HepG2 (cell line): ENCODE measurements around the gene CNP. TPM values are rescaled to one million over a fixed set of nuclear protein-coding genes. Genes with fewer than 3 reads are reported as not detected.

ENCODE experiments used
- HDAC2 ChIP-seq: sonication (generic); formaldehyde crosslinking; IDR thresholded peaks from 2 replicates; pipeline ENCODE4 v1.4.0; 2020; ENCODE audit warnings: missing genetic modification reagents
- HNRNPH1 ChIP-seq: fragments of 200-400 bp; formaldehyde crosslinking; optimal IDR thresholded peaks from 2 replicates; pipeline ENCODE3; 2017; ENCODE audit warnings: mild to moderate bottlenecking, low read depth, low read length
- KAT7 ChIP-seq: IDR thresholded peaks from 2 replicates; pipeline ENCODE4 v1.6.1; 2018; ENCODE audit warnings: borderline replicate concordance, missing compliant biosample characterization
- MIER3 ChIP-seq: IDR thresholded peaks from 2 replicates; pipeline ENCODE4 v1.6.1; 2016; ENCODE audit warnings: missing compliant biosample characterization, borderline replicate concordance
- POLR2G ChIP-seq: fragments of 200-400 bp; formaldehyde crosslinking; IDR thresholded peaks from 2 replicates; pipeline ENCODE4 v1.6.1; 2018; ENCODE audit warnings: mild to moderate bottlenecking, low read depth, low read length, moderate library complexity
- RELA ChIP-seq: sonication (generic); formaldehyde crosslinking; IDR thresholded peaks from 2 replicates; pipeline ENCODE4 v1.4.0; 2020; ENCODE audit warnings: missing genetic modification reagents
- RFX1 ChIP-seq: fragments of 450-650 bp; IDR thresholded peaks from 2 replicates; pipeline ENCODE4 v1.6.1; 2017
- STAT5B ChIP-seq: sonication (generic); formaldehyde crosslinking; IDR thresholded peaks from 2 replicates; pipeline ENCODE4 v1.4.0; 2020; ENCODE audit warnings: missing genetic modification reagents
- THAP11 ChIP-seq: IDR thresholded peaks from 2 replicates; pipeline ENCODE4 v1.6.1; 2016; ENCODE audit warnings: missing biosample characterization, missing genetic modification reagents
- U2AF2 ChIP-seq: fragments of 200-400 bp; formaldehyde crosslinking; IDR thresholded peaks from 2 replicates; pipeline ENCODE4 v1.6.1; 2017; ENCODE audit warnings: low read depth, mild to moderate bottlenecking, low read length
- ZNF292 ChIP-seq: sonication (generic); formaldehyde crosslinking; IDR thresholded peaks from 2 replicates; pipeline ENCODE4 v1.8.1; 2022; ENCODE audit warnings: mild to moderate bottlenecking, low read depth, missing genetic modification reagents, borderline replicate concordance
- polyA plus RNA-seq, 8 experiments: library from polyadenylated mRNA; depleted of rRNA in 3 of 8; stranded (reverse) in 7 of 8; unstranded in 1 of 8; fragments of >200 nt; fragmentation: Illumina TruSeq in 4 of 8; extraction: Trizol in 4 of 8; gene quantifications; 2 replicates each; pipeline versions ENCODE4 v1.2.1 to v1.2.3, GENCODE V29; 2011 to 2016; ENCODE audit warnings: low read depth in 4 of 8, missing spikeins in 1 of 8, mixed read lengths in 1 of 8; ENCODE audit not compliant: insufficient read depth in 1 of 8
- total RNA-seq, 5 experiments: library from RNA; depleted of rRNA; stranded (reverse); fragments of >200 nt; fragmentation: Illumina TruSeq; extraction: Trizol; gene quantifications; 2 replicates each; pipeline ENCODE4 v1.2.3, GENCODE V29; 2016; ENCODE audit warnings: low read depth in 1 of 5
- TF ChIP-seq, protein P1 (sequence below): sonication (generic); formaldehyde crosslinking; conservative IDR thresholded peaks from 2 replicates; pipeline ENCODE4 v1.5.0; 2020; ENCODE audit warnings: missing genetic modification reagents
- TF ChIP-seq, protein P2 (sequence below): sonication (generic); formaldehyde crosslinking; IDR thresholded peaks from 2 replicates; pipeline ENCODE4 v1.5.0; 2020; ENCODE audit warnings: mild to moderate bottlenecking, missing genetic modification reagents
- TF ChIP-seq, protein P3 (sequence below): sonication (generic); formaldehyde crosslinking; IDR thresholded peaks from 2 replicates; pipeline ENCODE4 v1.5.1; 2020; ENCODE audit warnings: mild to moderate bottlenecking, missing genetic modification reagents, moderate library complexity
- TF ChIP-seq, protein P4 (sequence below): sonication (generic); formaldehyde crosslinking; IDR thresholded peaks from 2 replicates; pipeline ENCODE4 v1.5.0; 2020; ENCODE audit warnings: mild to moderate bottlenecking, missing genetic modification reagents, borderline replicate concordance
- TF ChIP-seq, protein P5 (sequence below): sonication (generic); formaldehyde crosslinking; IDR thresholded peaks from 2 replicates; pipeline ENCODE4 v1.4.0; 2020; ENCODE audit warnings: missing genetic modification reagents

CNP gene
- total and polyA plus RNA-seq, 2 of the 13 experiments (the other 11 are each of a cell fraction or from before 2014, with no cell fraction given), result 97.2 to 161 TPM

DNA sequence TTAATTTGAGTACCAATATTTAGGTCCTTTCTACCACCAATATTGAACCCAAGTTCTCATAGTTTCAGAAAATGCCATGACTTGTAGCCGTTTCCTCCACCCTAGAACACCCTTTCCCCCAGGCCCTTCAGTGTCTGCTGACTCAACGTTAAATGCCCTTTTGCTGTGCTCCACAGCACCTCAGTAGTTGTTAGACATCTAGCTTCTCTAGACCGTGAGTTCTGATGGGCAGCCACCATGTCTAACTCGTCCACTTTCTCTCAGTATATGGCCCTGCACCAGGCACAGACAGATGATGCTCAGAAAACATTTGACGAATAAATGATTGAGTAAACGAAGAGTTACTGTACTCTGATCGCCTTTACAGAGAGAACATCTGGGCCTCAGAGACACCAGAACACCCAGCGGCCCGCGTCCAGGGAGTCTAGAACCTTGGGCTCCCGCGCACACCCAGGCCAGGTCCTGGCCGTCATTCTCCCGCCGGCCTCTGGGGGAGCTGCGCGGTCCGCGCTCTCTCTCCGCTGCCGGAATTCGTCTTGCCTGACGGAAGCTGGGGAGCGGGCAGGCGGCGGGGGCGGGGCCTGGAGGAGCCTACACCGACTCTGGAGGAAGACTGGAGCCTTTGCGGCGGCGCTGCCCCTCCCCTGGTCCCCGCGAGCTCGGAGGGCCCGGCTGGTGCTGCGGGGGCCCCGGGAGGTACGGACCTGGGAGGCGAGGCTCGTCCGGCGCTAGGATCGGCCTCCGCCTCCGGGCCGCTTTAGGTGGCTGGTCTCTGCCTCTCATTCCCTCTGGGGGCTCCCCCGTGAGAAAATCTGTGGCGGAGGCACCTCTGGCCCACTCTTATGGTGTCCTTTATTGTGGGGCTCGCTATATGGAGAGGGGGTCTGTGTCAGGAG lies 53.2 kb downstream of the CNP start, which contains the start of gene NKIRAS2 (continued):
- TF ChIP-seq RELA (peak; percentile 58; the same call in 1 of the 2 replicates), U2AF2 (no peak), ZNF292 (CRISPR knock-in tag) (peak; percentile 53; the same call in 1 of the 2 replicates), MIER3 (CRISPR knock-in tag) (peak; percentile 98; the same call in 1 of the 2 replicates), RFX1 (no peak), THAP11 (CRISPR knock-in tag) (peak; percentile 96), HNRNPH1 (no peak), KAT7 (CRISPR knock-in tag) (peak; percentile 70), HDAC2 (CRISPR knock-in tag) (peak; percentile 72; the same call in 1 of the 2 replicates), STAT5B (CRISPR knock-in tag) (0 out of 2 replicates have a peak, but pooled peaks have one; percentile 51), POLR2G (peak; percentile 95)
- TF ChIP-seq, protein P1, sequence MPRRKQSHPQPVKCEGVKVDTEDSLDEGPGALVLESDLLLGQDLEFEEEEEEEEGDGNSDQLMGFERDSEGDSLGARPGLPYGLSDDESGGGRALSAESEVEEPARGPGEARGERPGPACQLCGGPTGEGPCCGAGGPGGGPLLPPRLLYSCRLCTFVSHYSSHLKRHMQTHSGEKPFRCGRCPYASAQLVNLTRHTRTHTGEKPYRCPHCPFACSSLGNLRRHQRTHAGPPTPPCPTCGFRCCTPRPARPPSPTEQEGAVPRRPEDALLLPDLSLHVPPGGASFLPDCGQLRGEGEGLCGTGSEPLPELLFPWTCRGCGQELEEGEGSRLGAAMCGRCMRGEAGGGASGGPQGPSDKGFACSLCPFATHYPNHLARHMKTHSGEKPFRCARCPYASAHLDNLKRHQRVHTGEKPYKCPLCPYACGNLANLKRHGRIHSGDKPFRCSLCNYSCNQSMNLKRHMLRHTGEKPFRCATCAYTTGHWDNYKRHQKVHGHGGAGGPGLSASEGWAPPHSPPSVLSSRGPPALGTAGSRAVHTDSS (CRISPR knock-in tag), result 0 out of 2 replicates have a peak, but pooled peaks have one; percentile 58
- TF ChIP-seq, protein P2, sequence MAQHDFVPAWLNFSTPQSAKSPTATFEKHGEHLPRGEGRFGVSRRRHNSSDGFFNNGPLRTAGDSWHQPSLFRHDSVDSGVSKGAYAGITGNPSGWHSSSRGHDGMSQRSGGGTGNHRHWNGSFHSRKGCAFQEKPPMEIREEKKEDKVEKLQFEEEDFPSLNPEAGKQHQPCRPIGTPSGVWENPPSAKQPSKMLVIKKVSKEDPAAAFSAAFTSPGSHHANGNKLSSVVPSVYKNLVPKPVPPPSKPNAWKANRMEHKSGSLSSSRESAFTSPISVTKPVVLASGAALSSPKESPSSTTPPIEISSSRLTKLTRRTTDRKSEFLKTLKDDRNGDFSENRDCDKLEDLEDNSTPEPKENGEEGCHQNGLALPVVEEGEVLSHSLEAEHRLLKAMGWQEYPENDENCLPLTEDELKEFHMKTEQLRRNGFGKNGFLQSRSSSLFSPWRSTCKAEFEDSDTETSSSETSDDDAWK (CRISPR knock-in tag), result no peak
- TF ChIP-seq, protein P3, sequence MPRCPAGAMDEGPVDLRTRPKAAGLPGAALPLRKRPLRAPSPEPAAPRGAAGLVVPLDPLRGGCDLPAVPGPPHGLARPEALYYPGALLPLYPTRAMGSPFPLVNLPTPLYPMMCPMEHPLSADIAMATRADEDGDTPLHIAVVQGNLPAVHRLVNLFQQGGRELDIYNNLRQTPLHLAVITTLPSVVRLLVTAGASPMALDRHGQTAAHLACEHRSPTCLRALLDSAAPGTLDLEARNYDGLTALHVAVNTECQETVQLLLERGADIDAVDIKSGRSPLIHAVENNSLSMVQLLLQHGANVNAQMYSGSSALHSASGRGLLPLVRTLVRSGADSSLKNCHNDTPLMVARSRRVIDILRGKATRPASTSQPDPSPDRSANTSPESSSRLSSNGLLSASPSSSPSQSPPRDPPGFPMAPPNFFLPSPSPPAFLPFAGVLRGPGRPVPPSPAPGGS, result no peak; the same call in 1 of the 2 replicates
- TF ChIP-seq, protein P4, sequence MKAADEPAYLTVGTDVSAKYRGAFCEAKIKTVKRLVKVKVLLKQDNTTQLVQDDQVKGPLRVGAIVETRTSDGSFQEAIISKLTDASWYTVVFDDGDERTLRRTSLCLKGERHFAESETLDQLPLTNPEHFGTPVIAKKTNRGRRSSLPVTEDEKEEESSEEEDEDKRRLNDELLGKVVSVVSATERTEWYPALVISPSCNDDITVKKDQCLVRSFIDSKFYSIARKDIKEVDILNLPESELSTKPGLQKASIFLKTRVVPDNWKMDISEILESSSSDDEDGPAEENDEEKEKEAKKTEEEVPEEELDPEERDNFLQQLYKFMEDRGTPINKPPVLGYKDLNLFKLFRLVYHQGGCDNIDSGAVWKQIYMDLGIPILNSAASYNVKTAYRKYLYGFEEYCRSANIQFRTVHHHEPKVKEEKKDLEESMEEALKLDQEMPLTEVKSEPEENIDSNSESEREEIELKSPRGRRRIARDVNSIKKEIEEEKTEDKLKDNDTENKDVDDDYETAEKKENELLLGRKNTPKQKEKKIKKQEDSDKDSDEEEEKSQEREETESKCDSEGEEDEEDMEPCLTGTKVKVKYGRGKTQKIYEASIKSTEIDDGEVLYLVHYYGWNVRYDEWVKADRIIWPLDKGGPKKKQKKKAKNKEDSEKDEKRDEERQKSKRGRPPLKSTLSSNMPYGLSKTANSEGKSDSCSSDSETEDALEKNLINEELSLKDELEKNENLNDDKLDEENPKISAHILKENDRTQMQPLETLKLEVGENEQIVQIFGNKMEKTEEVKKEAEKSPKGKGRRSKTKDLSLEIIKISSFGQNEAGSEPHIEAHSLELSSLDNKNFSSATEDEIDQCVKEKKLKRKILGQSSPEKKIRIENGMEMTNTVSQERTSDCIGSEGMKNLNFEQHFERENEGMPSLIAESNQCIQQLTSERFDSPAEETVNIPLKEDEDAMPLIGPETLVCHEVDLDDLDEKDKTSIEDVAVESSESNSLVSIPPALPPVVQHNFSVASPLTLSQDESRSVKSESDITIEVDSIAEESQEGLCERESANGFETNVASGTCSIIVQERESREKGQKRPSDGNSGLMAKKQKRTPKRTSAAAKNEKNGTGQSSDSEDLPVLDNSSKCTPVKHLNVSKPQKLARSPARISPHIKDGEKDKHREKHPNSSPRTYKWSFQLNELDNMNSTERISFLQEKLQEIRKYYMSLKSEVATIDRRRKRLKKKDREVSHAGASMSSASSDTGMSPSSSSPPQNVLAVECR (CRISPR knock-in tag), result peak; percentile 89; the same call in 1 of the 2 replicates
- TF ChIP-seq, protein P5, sequence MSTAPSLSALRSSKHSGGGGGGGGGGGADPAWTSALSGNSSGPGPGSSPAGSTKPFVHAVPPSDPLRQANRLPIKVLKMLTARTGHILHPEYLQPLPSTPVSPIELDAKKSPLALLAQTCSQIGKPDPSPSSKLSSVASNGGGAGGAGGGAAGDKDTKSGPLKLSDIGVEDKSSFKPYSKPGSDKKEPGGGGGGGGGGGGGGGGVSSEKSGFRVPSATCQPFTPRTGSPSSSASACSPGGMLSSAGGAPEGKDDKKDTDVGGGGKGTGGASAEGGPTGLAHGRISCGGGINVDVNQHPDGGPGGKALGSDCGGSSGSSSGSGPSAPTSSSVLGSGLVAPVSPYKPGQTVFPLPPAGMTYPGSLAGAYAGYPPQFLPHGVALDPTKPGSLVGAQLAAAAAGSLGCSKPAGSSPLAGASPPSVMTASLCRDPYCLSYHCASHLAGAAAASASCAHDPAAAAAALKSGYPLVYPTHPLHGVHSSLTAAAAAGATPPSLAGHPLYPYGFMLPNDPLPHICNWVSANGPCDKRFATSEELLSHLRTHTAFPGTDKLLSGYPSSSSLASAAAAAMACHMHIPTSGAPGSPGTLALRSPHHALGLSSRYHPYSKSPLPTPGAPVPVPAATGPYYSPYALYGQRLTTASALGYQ (CRISPR knock-in tag), result peak; percentile 70; the same call in 1 of the 2 replicates
